GM12873 (cell line): ENCODE measurements around the gene RAD51B.

Experiments used
- TF ChIP-seq, protein P1 (sequence below): IDR thresholded peaks from 2 replicates; pipeline ENCODE4 v1.5.1; 2012; ENCODE audit warnings: low read depth, mild to moderate bottlenecking, moderate library complexity, low read length, control low read depth; ENCODE audit not compliant: insufficient read depth; ENCODE audit errors: missing control alignments

Gene RAD51B

DNA sequence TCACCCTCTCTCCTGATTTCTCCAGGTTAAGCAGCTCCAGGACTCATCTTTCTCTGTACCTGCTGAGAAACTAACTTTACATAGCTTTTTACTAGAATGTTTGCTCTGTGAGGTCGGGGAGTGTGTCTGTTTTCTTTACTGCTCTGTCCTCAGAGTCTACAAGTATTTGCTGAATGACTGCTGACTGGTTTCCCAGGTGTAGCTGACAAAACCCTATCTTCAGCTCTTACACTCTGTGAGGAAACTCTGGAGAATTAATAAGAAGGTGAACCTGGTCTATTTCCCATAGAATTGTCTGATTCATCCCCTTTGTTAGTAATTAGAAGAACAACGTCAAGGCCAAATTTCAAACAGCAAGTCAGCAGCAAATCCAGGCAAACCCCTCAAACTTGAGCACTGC is 746.5 kb downstream of the RAD51B start:
- TF ChIP-seq, protein P1, sequence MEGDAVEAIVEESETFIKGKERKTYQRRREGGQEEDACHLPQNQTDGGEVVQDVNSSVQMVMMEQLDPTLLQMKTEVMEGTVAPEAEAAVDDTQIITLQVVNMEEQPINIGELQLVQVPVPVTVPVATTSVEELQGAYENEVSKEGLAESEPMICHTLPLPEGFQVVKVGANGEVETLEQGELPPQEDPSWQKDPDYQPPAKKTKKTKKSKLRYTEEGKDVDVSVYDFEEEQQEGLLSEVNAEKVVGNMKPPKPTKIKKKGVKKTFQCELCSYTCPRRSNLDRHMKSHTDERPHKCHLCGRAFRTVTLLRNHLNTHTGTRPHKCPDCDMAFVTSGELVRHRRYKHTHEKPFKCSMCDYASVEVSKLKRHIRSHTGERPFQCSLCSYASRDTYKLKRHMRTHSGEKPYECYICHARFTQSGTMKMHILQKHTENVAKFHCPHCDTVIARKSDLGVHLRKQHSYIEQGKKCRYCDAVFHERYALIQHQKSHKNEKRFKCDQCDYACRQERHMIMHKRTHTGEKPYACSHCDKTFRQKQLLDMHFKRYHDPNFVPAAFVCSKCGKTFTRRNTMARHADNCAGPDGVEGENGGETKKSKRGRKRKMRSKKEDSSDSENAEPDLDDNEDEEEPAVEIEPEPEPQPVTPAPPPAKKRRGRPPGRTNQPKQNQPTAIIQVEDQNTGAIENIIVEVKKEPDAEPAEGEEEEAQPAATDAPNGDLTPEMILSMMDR: no peak

DNA sequence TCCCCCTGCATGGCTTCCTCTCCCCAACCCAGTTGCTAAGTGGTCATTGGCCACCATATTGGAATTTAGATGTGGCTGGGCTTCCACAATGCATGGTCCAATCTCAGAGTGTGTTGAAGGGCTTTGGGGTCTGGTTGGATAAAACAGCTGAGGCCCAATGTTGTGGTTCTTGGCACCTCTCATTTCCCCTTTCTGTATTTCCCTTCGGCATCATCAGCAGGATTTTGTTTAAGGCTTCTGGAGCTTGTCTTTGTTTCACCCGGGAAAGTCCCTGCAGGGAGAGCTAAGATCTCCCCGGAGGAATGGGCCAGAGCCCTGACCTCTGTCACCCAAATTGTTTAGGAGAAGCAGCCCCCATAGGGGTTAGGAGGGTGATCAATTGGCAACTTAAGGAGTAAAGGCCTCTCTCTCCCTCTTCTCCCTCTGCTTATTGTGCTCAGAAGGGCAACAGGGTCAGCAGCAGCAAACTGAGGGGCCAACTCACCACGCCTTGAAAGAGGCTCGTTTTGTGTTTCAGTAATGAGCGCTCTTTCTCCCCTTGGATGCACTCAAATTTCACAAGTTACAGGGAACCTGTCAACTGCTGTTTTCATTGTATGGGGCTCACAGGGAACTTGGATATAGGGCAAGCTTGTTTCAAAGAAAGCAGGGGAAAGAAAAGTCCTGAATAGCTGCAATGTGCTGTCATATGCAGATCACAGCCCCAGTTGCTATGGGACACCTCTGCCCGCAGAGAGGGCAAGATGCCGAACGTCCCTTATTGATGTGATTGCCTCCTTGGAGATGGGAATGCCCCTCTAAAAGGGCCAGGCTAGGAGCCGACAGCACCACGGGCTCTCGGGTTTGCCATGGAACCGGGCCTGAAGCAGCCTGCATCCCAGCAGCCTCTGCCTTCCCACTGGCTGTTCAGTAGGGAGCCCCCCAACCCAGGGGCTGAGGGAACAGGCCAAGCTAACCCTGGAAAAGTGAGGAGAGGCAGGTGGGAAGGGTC is 749.6 kb downstream of the RAD51B start:
- TF ChIP-seq, protein P1: no peak

GRCh38 chr14:68569970-68570409 is 750.4 kb downstream of the RAD51B start:
- TF ChIP-seq, protein P1: no peak

GRCh38 chr14:68571114-68571591 is 751.6 kb downstream of the RAD51B start:
- TF ChIP-seq, protein P1: no peak

GRCh38 chr14:68571928-68572525 is 752.4 kb downstream of the RAD51B start:
- TF ChIP-seq, protein P1: no peak

GRCh38 chr14:68573126-68573525 is 753.5 kb downstream of the RAD51B start:
- TF ChIP-seq, protein P1: no peak

DNA sequence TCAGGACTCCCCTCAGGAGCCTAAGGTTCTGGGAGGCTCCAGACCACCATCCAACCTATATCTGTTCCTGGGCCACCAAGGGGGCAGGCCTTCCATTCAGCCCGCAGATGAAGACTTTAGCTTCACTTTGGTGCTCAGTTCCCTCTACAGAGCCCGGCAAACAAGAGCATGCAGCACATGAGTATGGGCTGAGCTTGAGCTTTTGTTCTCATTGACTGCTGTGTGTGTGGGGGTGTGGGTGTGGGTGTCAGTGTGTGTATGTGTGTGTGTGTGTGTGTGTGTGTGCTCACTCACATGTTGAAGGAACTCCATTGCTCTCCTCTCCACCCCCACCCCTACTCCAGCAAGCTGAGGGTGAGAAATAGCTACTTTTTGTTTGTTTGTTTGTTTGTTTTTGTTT is 754.1 kb downstream of the RAD51B start:
- TF ChIP-seq, protein P1: no peak
